HUES6 (cell line): Measurements from ENCODE around the gene CCDC69.

ENCODE experiments used
- H3K27ac ChIP-seq: 2 replicates; pipeline ENCODE4 v1.7.0; 2013; ENCODE audit warnings: low read depth, mild to moderate bottlenecking, low read length, inconsistent platforms
- H3K27me3 ChIP-seq: 2 replicates; pipeline ENCODE4 v1.6.1; 2013; ENCODE audit warnings: low read length; ENCODE audit not compliant: control insufficient read depth, insufficient read depth
- H3K36me3 ChIP-seq: 2 replicates; pipeline ENCODE4 v1.6.1; 2013; ENCODE audit warnings: low read length; ENCODE audit not compliant: control insufficient read depth, insufficient read depth
- H3K4me1 ChIP-seq: 2 replicates; pipeline ENCODE4 v1.6.1; 2013; ENCODE audit warnings: low read length; ENCODE audit not compliant: control insufficient read depth, insufficient read depth
- H3K4me3 ChIP-seq: 2 replicates; pipeline ENCODE4 v1.5.1; 2013; ENCODE audit warnings: low read depth, low read length
- H3K9ac ChIP-seq: one replicate; pipeline ENCODE4 v1.6.1; 2013; ENCODE audit warnings: mild to moderate bottlenecking, low read length
- H3K9me3 ChIP-seq: 2 replicates; pipeline ENCODE4 v1.6.1; 2013; ENCODE audit warnings: low read depth, low read length; ENCODE audit not compliant: control insufficient read depth, insufficient read depth

CCDC69 gene

DNA sequence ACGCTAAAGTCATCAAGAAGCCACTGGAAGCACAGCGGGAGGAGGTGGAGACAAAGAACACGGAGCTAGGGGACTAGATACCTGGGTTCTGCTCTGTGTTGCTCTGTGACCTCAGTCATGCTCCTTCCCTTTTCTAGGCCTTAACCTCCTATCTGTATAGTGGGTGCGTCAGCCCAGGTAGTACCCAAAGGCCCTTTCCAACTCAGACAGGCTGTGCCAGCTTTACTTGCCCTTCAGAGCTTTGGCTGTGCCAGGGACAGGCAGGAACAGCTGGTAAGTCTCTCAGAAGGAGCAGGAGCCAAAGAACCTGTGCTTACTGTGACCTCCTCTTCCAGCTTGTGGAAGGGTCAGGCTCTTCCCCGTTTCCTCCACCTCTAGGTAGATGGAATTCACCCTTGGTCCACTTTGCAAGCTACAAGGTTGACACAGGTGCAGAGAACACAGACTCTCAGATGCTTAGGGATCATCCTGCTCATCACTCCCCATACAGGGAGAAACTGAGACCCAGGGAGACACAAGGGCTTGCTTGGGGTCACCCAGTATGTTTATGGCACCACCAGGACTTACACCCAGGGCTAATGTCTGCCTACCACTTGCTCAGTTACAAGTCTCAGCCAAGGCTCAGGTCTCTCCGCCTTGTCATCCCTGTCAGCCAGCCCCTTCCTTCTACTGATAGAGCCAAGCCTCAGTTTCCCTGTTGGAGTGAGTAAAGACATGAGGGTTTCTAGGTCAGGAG, 1.7 kb downstream of the CCDC69 start:
- H3K27me3 ChIP-seq, result peaks cover 15% of the 10 kb centered on the region
- H3K9ac ChIP-seq, result no peak overlapping the region
- H3K9me3 ChIP-seq, result no peaks in the 10 kb centered on the region
- H3K4me3 ChIP-seq, result no peak overlapping the region
- H3K36me3 ChIP-seq, result no peaks in the 10 kb centered on the region
- peaks cover 18% of the 10 kb centered on the region for H3K4me1 ChIP-seq
- H3K27ac ChIP-seq, result no peak overlapping the region

GRCh38 chr5:151221574-151221973, 2.3 kb downstream of the CCDC69 start:
- no peak overlapping the region for H3K27ac ChIP-seq
- H3K9me3 ChIP-seq, result no peaks in the 10 kb centered on the region
- H3K4me3 ChIP-seq, result no peak overlapping the region
- H3K27me3 ChIP-seq, result peaks cover 15% of the 10 kb centered on the region
- no peak overlapping the region for H3K9ac ChIP-seq
- peaks cover 18% of the 10 kb centered on the region for H3K4me1 ChIP-seq
- no peaks in the 10 kb centered on the region for H3K36me3 ChIP-seq

DNA sequence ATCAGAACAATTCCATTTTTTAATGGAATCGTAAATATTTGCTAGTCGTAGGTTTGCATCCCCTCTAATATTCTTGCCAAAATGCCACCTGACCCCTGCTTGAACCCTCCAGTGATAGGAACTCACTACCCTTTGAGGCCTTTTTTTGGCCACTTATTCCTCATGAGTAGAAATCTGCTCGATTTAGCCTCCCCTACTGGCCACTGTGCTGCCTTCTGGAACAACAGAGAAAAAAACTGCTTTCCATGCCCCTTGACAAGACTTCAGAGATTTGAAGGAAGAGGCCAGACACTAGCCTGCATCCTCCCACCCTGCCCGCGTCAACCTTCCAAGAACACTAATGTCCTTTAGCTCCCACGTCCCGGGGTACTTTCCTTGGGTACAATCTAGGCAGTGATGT, 4.1 kb downstream of the CCDC69 start:
- H3K9me3 ChIP-seq, result no peaks in the 10 kb centered on the region
- no peaks in the 10 kb centered on the region for H3K36me3 ChIP-seq
- no peak overlapping the region for H3K9ac ChIP-seq
- H3K27ac ChIP-seq, result no peak overlapping the region
- H3K27me3 ChIP-seq, result peaks cover 15% of the 10 kb centered on the region
- peaks cover 11% of the 10 kb centered on the region; the same call in 1 of the 2 replicates for H3K4me1 ChIP-seq
- no peak overlapping the region for H3K4me3 ChIP-seq

DNA sequence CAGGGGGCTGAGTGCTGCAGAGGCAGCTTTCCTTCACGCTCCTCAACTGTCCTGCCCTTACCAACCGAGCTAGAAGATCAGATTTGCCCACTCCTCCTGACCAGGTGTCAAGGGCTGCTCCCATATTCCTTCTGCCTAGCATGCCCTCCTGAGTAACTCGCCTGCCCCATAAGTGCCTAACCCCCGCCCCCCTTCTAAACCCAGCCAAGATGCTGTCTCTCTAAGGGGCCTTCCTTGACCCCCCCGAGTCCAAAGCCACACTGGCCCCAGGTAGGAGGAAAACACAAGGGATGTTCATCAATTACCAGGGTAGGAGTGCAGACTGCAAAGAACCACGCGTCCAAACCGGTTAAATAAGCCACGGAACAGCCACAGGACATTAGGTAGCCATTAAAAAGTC, 4.8 kb downstream of the CCDC69 start:
- no peak overlapping the region for H3K4me3 ChIP-seq
- peaks cover 15% of the 10 kb centered on the region for H3K27me3 ChIP-seq
- no peak overlapping the region for H3K9ac ChIP-seq
- no peak overlapping the region for H3K27ac ChIP-seq
- no peaks in the 10 kb centered on the region for H3K9me3 ChIP-seq
- no peaks in the 10 kb centered on the region for H3K36me3 ChIP-seq
- peaks cover 18% of the 10 kb centered on the region for H3K4me1 ChIP-seq

- Histone ChIP-seq H3K9ac (no peak overlapping the region), H3K4me1 (peaks cover 21% of the 10 kb centered on the region), H3K36me3 (no peaks in the 10 kb centered on the region), H3K4me3 (no peak overlapping the region), H3K9me3 (no peaks in the 10 kb centered on the region), H3K27me3 (peaks cover 11% of the 10 kb centered on the region), H3K27ac (no peak overlapping the region)
These were observed 5.7 kb downstream of the CCDC69 start for GRCh38 chr5:151218177-151218576.

DNA sequence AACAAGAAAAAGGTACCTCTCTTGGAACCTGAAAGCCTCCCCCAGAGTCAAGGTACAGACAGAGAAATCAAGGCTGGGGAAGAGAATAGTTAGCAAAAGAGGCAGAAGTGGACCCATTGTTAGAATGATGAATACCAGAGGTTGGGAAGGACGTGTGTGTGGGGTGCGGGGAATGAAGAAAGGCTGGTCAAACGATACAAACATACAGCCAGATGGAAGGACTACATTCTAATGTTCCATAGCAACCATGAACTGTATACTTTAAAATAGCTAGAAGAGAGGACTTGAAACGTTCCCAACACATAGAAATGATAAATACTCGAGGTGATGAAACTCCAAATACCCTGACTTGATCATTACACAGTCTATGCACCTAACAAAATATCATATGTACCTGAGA, 7.1 kb downstream of the CCDC69 start:
- Histone ChIP-seq H3K4me1 (peaks cover 13% of the 10 kb centered on the region), H3K4me3 (no peak overlapping the region), H3K9me3 (no peaks in the 10 kb centered on the region), H3K36me3 (no peaks in the 10 kb centered on the region), H3K27me3 (no peaks in the 10 kb centered on the region), H3K9ac (no peak overlapping the region), H3K27ac (no peak overlapping the region)

GRCh38 chr5:151215546-151215880, 8.4 kb downstream of the CCDC69 start:
- no peaks in the 10 kb centered on the region for H3K9me3 ChIP-seq
- H3K36me3 ChIP-seq, result no peaks in the 10 kb centered on the region
- H3K4me1 ChIP-seq, result peaks cover 13% of the 10 kb centered on the region
- no peak overlapping the region for H3K4me3 ChIP-seq
- no peak overlapping the region for H3K9ac ChIP-seq
- no peaks in the 10 kb centered on the region for H3K27me3 ChIP-seq
- H3K27ac ChIP-seq, result no peak overlapping the region

GRCh38 chr5:151214614-151215545, 9.0 kb downstream of the CCDC69 start:
- no peaks in the 10 kb centered on the region for H3K36me3 ChIP-seq
- H3K9ac ChIP-seq, result no peak overlapping the region
- no peak overlapping the region for H3K4me3 ChIP-seq
- H3K27me3 ChIP-seq, result no peaks in the 10 kb centered on the region
- H3K9me3 ChIP-seq, result no peaks in the 10 kb centered on the region
- H3K27ac ChIP-seq, result no peak overlapping the region
- peaks cover 13% of the 10 kb centered on the region for H3K4me1 ChIP-seq

GRCh38 chr5:151213803-151214613, 9.9 kb downstream of the CCDC69 start:
- Histone ChIP-seq H3K36me3 (no peaks in the 10 kb centered on the region), H3K9me3 (no peaks in the 10 kb centered on the region), H3K9ac (no peak overlapping the region), H3K4me1 (peaks cover 13% of the 10 kb centered on the region), H3K27me3 (no peaks in the 10 kb centered on the region), H3K27ac (no peak overlapping the region), H3K4me3 (no peak overlapping the region)

- Histone ChIP-seq H3K4me1 (peaks cover 13% of the 10 kb centered on the region), H3K4me3 (no peak overlapping the region), H3K9ac (no peak overlapping the region), H3K27ac (no peak overlapping the region), H3K36me3 (no peaks in the 10 kb centered on the region), H3K9me3 (no peaks in the 10 kb centered on the region), H3K27me3 (no peaks in the 10 kb centered on the region)
These were observed 11.5 kb downstream of the CCDC69 start for GRCh38 chr5:151212406-151212798.
